GM12878 (cell line): ENCODE data around the gene R3HDM1. TPM values are rescaled to one million over a fixed set of nuclear protein-coding genes. Genes with fewer than 3 reads are reported as not detected.

Source experiments
- ATAC-seq: fragments of 200-7000 bp; cut with Tn5 transposase; 3 replicates; pipeline ENCODE4 v1.9.1; 2020; ENCODE audit warnings: mild to moderate bottlenecking, moderate library complexity
- BruUV-seq: library from RNA; stranded (reverse); fragments of 400-500 nt; replicated peaks from 2 replicates; lab custom pipeline; 2021; lab: Mats Ljungman, UMichigan
- CTCF ChIA-PET: fragments of 300-600 bp; sonication (Branson Sonifier 250); formaldehyde crosslinking; extraction: SDS; loops from one replicate; lab custom pipeline; 2021; ENCODE audit warnings: inconsistent platforms; lab: Yijun Ruan, JAX
- POLR2A ChIA-PET: fragments of 350-600 bp; formaldehyde crosslinking; extraction: SDS; loops from one replicate; lab custom pipeline; 2021; ENCODE audit warnings: inconsistent platforms; lab: Charles Lee
- RAD21 ChIA-PET: fragments of 300-600 bp; sonication (Branson Sonifier 250); formaldehyde crosslinking; loops from one replicate; lab custom pipeline; 2023; ENCODE audit warnings: antibody characterized with exemption; ENCODE audit not compliant: unreplicated experiment; lab: Charles Lee
- SMC1A ChIA-PET: fragments of 300-600 bp; sonication (Branson Sonifier 250); formaldehyde crosslinking; loops from one replicate; lab custom pipeline; 2023; ENCODE audit not compliant: unreplicated experiment, uncharacterized antibody; lab: Charles Lee
- DNase-seq: peaks from one replicate; pipeline ENCODE4 v3.0.0-alpha.2; 2011; ENCODE audit warnings: low read depth, low spot score
- FAIRE-seq: peaks from 3 replicates; lab custom pipeline; 2011; peaks lifted over from hg19 to GRCh38; lab: Jason Lieb, UNC
- H2AFZ ChIP-seq: 2 replicates; pipeline ENCODE4 v1.6.0; 2011; ENCODE audit warnings: low read depth, low read length, control low read depth; ENCODE audit not compliant: control insufficient read depth
- H3K27ac ChIP-seq: 2 replicates; pipeline ENCODE4 v1.5.1; 2011; ENCODE audit warnings: control low read depth; ENCODE audit not compliant: control insufficient read depth, insufficient read depth
- H3K27me3 ChIP-seq, 2 experiments: replicated peaks in 1 of 2; 2 replicates each; pipeline versions ENCODE4 v1.6.0 to v1.6.1; 2011; ENCODE audit warnings: low read length in 1 of 2; ENCODE audit not compliant: control insufficient read depth in 2 of 2, insufficient read depth in 2 of 2
- H3K36me3 ChIP-seq, 2 experiments: 2 replicates each; pipeline ENCODE4 v1.5.1; 2011; ENCODE audit warnings: low read length in 1 of 2; ENCODE audit not compliant: control insufficient read depth in 2 of 2, insufficient read depth in 2 of 2
- H3K4me1 ChIP-seq: 2 replicates; pipeline ENCODE4 v1.6.1; 2011; ENCODE audit warnings: mild to moderate bottlenecking, low read length, moderate library complexity, mixed read lengths; ENCODE audit not compliant: control insufficient read depth, insufficient read depth
- H3K4me2 ChIP-seq: 2 replicates; pipeline ENCODE4 v1.6.0; 2011; ENCODE audit warnings: control low read depth; ENCODE audit not compliant: control insufficient read depth, insufficient read depth
- H3K4me3 ChIP-seq: fragments of 200-600 bp; sonication (generic); 2 replicates; pipeline ENCODE4 v1.5.1; 2016
- H3K79me2 ChIP-seq: 2 replicates; pipeline ENCODE4 v1.6.0; 2011; ENCODE audit warnings: low read length; ENCODE audit not compliant: control insufficient read depth, insufficient read depth
- H3K9ac ChIP-seq: 2 replicates; pipeline ENCODE4 v1.8.0; 2011; ENCODE audit warnings: low read length, control low read depth, mixed read lengths; ENCODE audit not compliant: control insufficient read depth, insufficient read depth
- H3K9me3 ChIP-seq: replicated peaks from 3 replicates; pipeline ENCODE4 v1.5.1; 2011; ENCODE audit warnings: mild to moderate bottlenecking, low read length; ENCODE audit not compliant: control insufficient read depth, insufficient read depth
- H4K20me1 ChIP-seq: 2 replicates; pipeline ENCODE4 v1.6.0; 2011; ENCODE audit not compliant: control insufficient read depth, insufficient read depth
- ATF7 ChIP-seq: fragments of 450-650 bp; IDR thresholded peaks from 2 replicates; pipeline ENCODE4 v1.6.1; 2016; ENCODE audit warnings: low read depth, mild to moderate bottlenecking
- BCLAF1 ChIP-seq: fragments of 450-650 bp; IDR thresholded peaks from 2 replicates; pipeline ENCODE4 v1.6.1; 2017; ENCODE audit warnings: antibody characterized with exemption, mild to moderate bottlenecking, moderate library complexity
- E4F1 ChIP-seq: fragments of 450-650 bp; IDR thresholded peaks from 2 replicates; pipeline ENCODE4 v1.6.1; 2018; ENCODE audit warnings: borderline replicate concordance, mild to moderate bottlenecking; ENCODE audit not compliant: partially characterized antibody
- JUNB ChIP-seq: IDR thresholded peaks from 2 replicates; pipeline ENCODE4 v1.6.1; 2016; ENCODE audit warnings: antibody characterized with exemption, mild to moderate bottlenecking
- MTA2 ChIP-seq: fragments of 450-650 bp; IDR thresholded peaks from 2 replicates; pipeline ENCODE4 v1.6.1; 2016; ENCODE audit warnings: low read depth, mild to moderate bottlenecking, moderate library complexity
- NR2C1 ChIP-seq: fragments of 450-650 bp; IDR thresholded peaks from 2 replicates; pipeline ENCODE4 v1.6.1; 2017; ENCODE audit warnings: antibody characterized with exemption, mild to moderate bottlenecking, moderate library complexity
- PML ChIP-seq: IDR thresholded peaks from 2 replicates; pipeline ENCODE4 v1.6.1; 2012; ENCODE audit warnings: low read length, inconsistent platforms
- REST ChIP-seq: IDR thresholded peaks from 2 replicates; pipeline ENCODE4 v1.6.1; 2012; ENCODE audit warnings: mild to moderate bottlenecking, low read depth, low read length
- SIN3A ChIP-seq: IDR thresholded peaks from 2 replicates; pipeline ENCODE4 v1.6.1; 2012; ENCODE audit warnings: low read depth, low read length, improper control_type of control experiment
- SP1 ChIP-seq: IDR thresholded peaks from one replicate; pipeline ENCODE4 v1.6.1; 2011; ENCODE audit warnings: low read depth, low read length
- SRF ChIP-seq, 2 experiments: IDR thresholded peaks; 2 replicates each; pipeline ENCODE4 v1.6.1; 2011; ENCODE audit warnings: low read depth in 2 of 2, low read length in 2 of 2, mild to moderate bottlenecking in 1 of 2, moderate library complexity in 1 of 2
- TARDBP ChIP-seq: IDR thresholded peaks from 2 replicates; pipeline ENCODE4 v1.6.1; 2016; ENCODE audit warnings: borderline replicate concordance
- YY1 ChIP-seq: IDR thresholded peaks from 2 replicates; pipeline ENCODE4 v1.6.1; 2011; ENCODE audit warnings: low read depth, mild to moderate bottlenecking, low read length
- ZBTB33 ChIP-seq: fragments of 450-650 bp; IDR thresholded peaks from 2 replicates; pipeline ENCODE4 v1.6.1; 2017; ENCODE audit warnings: mild to moderate bottlenecking
- ZNF24 ChIP-seq: fragments of 450-650 bp; IDR thresholded peaks from 2 replicates; pipeline ENCODE4 v1.6.1; 2017; ENCODE audit warnings: antibody characterized with exemption, mild to moderate bottlenecking
- ZNF274 ChIP-seq: IDR thresholded peaks from one replicate; pipeline ENCODE4 v1.8.0; 2011; ENCODE audit not compliant: insufficient read length, insufficient read depth
- WGBS: methylation state at CpG from one replicate; pipeline ENCODE4 v1.1.6; 2016; ENCODE audit warnings: low lambda C conversion rate; ENCODE audit not compliant: insufficient replicate concordance, insufficient coverage; ENCODE audit errors: missing lambda C conversion rate; 5-methylcytosine and 5-hydroxymethylcytosine counted together
- in situ Hi-C: fragments of 300-500 bp; cut with MboI; formaldehyde crosslinking; loops from 9 replicates; pipeline ENCODE4 v1.14.3; 2018; ENCODE audit warnings: mixed read lengths
- intact Hi-C: fragments of 100-400 bp; cut with micrococcal nuclease; formaldehyde crosslinking; loops from one replicate; pipeline ENCODE4 v1.14.2; 2022; ENCODE audit not compliant: unreplicated experiment
- polyA plus RNA-seq, 11 experiments: library from polyadenylated mRNA; depleted of rRNA in 4 of 11; unstranded in 6 of 11; stranded (reverse) in 5 of 11; fragments of >200 nt; fragmentation: Nextera tagmentation in 4 of 11; fragmentation: Illumina TruSeq in 1 of 11; extraction: Ambion mirVana in 4 of 11; extraction: Trizol in 1 of 11; gene quantifications; 1 replicate in 1 of 11; 2 replicates in 10 of 11; pipeline versions ENCODE4 v1.2.1 to v1.2.3, GENCODE V29; 2011 to 2016; ENCODE audit warnings: inconsistent platforms in 2 of 11, missing spikeins in 2 of 11, low read depth in 1 of 11
- total RNA-seq, 4 experiments: library from RNA; depleted of rRNA in 3 of 4; stranded (reverse); fragments of >200 nt in 3 of 4; fragmentation: Illumina TruSeq in 1 of 4; extraction: Trizol in 1 of 4; gene quantifications; 2 replicates each; pipeline versions ENCODE4 v1.2.1 to v1.2.3, GENCODE V29; 2013 to 2021

The R3HDM1 gene
- total and polyA plus RNA-seq, 10 of the 15 experiments (the other 5 are each of a cell fraction or from before 2014, with no cell fraction given): 16.8 to 89.6 (median 47.7) TPM

GRCh38 chr2:135736546-135736945 is 205.3 kb downstream of the R3HDM1 start:
- Histone ChIP-seq H3K4me3 (no peak overlapping the region), H3K79me2 (no peaks in the 10 kb centered on the region; the same call in 1 of the 2 replicates), H3K36me3 (no peaks in the 10 kb centered on the region), H3K27me3 (no peaks in the 10 kb centered on the region), H3K4me1 (no peaks in the 10 kb centered on the region), H3K27ac (no peak overlapping the region), H3K4me2 (no peak overlapping the region), H4K20me1 (no peaks in the 10 kb centered on the region), H2AFZ (no peak overlapping the region), H3K9ac (no peak overlapping the region), H3K9me3 (no peaks in the 10 kb centered on the region)
- RAD21 ChIA-PET: no interaction called here
- 95% methylated on average over 5 of the region's 5 CpGs for WGBS
- in situ Hi-C loops (no loop called here), intact Hi-C loops (no loop called here)
- SMC1A ChIA-PET: no interaction called here
- POLR2A ChIA-PET: no interaction called here
- BruUV-seq: no TSS peak
- no peak for ATAC-seq
- FAIRE-seq: no peak
- CTCF ChIA-PET: no interaction called here
- no peak for DNase-seq
- TF ChIP-seq REST (no peak), ZNF24 (no peak), SIN3A (no peak), TARDBP (no peak), SP1 (no peak), ATF7 (no peak), ZBTB33 (no peak), NR2C1 (no peak), JUNB (no peak), BCLAF1 (no peak), PML (no peak), ZNF274 (no peak), E4F1 (no peak), YY1 (no peak), MTA2 (no peak), SRF (IDR thresholded peaks at IDR 0.05; ENCODE audit: low read depth in 2 of 2, low read length in 2 of 2) (no peak)
